Thyroid gland (tissue), 4 donors: ENCODE results near the gene MIER3.

ENCODE experiments used
- CTCF ChIP-seq, 6 experiments: fragments of 200-600 bp in 3 of 6; fragments of 450-650 bp in 3 of 6; sonication (generic) in 3 of 6; IDR thresholded peaks; one replicate each; pipeline ENCODE4 v1.5.1; 2016 to 2019; ENCODE audit warnings: antibody characterized with exemption in 6 of 6, mild to moderate bottlenecking in 2 of 6, inconsistent platforms in 1 of 6, moderate library complexity in 1 of 6
- POLR2A ChIP-seq, 2 donors: fragments of 450-650 bp; IDR thresholded peaks; one replicate each; pipeline ENCODE4 v1.6.1; 2017; ENCODE audit warnings: antibody characterized with exemption in 2 of 2, mild to moderate bottlenecking in 2 of 2, moderate library complexity in 1 of 2

GRCh38 chr5:56910210-56910965, 41.5 kb downstream of the MIER3 start:
- TF ChIP-seq POLR2A (IDR thresholded peaks at IDR 0.05) = no peak
- TF ChIP-seq CTCF (IDR thresholded peaks at IDR 0.05) = no peak
